ENCODE data around the gene FCRLB.
"Not testable (repeated sequence)": the region's sequence is repeated elsewhere in the genome, so short reads cannot be mapped to it uniquely, and the experiment has no call there.

FCRLB gene

DNA sequence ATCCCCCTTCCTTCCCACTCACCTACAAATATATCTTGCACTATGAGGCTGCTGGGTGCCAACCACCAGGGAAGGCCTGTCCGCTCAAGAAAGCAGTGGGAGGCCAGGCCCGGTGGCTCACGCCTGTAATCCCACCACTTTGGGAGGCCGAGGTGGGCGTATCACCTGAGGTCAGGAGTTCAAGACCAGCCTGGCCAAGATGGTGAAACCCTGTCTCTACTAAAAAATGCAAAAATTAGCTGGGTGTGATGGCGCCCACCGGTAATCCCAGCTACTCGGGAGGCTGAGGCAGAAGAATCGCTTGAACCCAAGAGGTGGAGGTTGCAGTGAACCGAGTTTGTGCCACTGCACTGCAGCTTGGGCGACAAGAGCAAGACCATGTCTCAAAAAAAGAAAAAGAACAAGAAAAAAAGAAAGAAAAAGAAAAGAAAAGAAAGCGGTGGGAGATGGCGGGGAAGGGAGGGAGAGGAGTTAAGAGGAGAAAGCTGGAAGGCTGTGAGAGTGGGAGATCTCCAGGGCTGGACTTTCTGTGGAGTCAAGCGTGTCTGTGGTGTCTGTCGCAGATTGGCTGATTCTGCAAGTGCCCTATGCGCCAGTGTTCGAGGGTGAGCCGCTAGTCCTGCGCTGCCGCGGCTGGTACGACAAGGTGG lies 4.0 kb downstream of the FCRLB start:
- H3K27me3 ChIP-seq (ENCODE audit: insufficient read depth, low read length), result peaks cover 35% of the 10 kb centered on the region

DNA sequence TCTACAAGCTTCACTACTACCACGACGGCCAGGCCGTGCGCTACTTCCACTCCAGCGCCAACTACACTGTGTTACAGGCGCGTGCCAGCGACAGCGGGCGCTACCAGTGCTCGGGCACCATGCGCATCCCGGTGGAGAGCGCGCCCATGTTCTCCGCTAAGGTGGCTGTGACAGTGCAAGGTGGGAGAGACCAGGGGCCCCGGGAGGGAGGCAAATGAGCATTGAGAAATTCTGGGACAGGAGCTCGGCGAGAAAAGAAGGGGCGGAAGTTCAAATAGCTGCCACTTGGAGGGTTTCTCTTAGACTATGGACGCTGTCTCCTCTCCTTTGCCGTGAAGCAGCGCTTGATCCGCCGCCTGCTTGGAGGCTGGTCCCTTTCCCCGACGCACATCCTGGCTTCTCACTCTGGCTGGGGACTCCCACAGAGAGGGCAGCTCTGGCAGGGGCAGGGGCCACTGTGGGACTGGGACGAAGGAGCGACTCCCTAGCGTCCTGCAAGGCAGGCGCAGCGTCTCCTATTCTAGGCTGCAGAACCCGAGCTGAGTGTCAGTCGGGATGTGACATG lies 4.6 kb downstream of the FCRLB start:
- Histone ChIP-seq H3K27me3 (ENCODE audit: insufficient read depth, low read length) (peaks cover 37% of the 10 kb centered on the region), H2AFZ (ENCODE audit: low read depth, low read length) (peak overlapping the region; percentile 84), H3K36me3 (ENCODE audit: insufficient read depth, low read length) (no peaks in the 10 kb centered on the region), H3K4me3 (ENCODE audit: low read length) (peak overlapping the region; percentile 82), H3K4me1 (ENCODE audit: insufficient read depth, low read length) (peaks cover 5% of the 10 kb centered on the region), H3K9me3 (ENCODE audit: low read length) (no peaks in the 10 kb centered on the region)

More for the DNA sequence above, 4.0 kb downstream of the FCRLB start:
- not testable (repeated sequence) for H3K9me3 ChIP-seq (ENCODE audit: low read length); H3K4me1 ChIP-seq (ENCODE audit: insufficient read depth, low read length); H3K36me3 ChIP-seq (ENCODE audit: insufficient read depth, low read length)
- peak overlapping the region; percentile 82 for H3K4me3 ChIP-seq (ENCODE audit: low read length)
- peak overlapping the region; percentile 84 for H2AFZ ChIP-seq (ENCODE audit: low read depth, low read length)

DNA sequence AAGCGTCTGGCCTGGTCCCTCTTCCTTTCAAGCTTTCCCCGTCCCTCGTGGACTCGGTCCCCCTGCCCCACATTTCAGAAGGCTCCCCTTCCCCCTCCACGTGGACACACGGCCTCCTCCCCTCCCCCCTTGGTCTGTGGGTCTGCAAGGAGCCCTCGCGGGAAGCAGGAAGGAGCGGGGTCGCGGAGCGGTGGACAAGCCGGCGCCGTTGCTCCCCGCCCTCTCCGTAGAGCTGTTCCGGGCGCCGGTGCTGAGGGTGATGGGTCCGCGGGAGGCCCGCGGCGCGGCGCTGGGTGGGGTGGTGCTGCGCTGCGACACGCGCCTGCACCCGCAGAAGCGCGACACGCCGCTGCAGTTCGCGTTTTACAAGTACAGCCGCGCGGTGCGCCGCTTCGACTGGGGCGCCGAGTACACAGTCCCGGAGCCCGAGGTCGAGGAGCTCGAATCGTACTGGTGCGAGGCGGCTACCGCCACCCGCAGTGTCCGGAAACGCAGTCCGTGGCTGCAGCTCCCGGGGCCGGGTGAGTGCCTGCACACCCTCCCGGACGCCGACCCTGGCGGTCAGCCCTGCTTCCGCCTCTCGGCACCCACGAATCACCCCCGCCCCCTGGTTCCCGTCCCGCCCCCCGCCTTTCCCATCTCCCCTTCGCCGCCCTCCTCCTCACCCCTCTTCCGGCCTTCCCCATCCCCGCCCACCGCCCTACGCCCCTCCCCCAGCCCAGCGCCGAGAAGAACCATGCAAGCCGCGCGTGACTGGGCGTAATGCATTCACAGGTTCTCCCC lies 5.3 kb downstream of the FCRLB start:
- no peaks in the 10 kb centered on the region for H3K36me3 ChIP-seq (ENCODE audit: insufficient read depth, low read length)
- H3K4me1 ChIP-seq (ENCODE audit: insufficient read depth, low read length), result peaks cover 5% of the 10 kb centered on the region
- H2AFZ ChIP-seq (ENCODE audit: low read depth, low read length), result peak overlapping the region; percentile 87
- peak overlapping the region; percentile 82 for H3K4me3 ChIP-seq (ENCODE audit: low read length)
- H3K9me3 ChIP-seq (ENCODE audit: low read length), result no peaks in the 10 kb centered on the region
- peaks cover 39% of the 10 kb centered on the region for H3K27me3 ChIP-seq (ENCODE audit: insufficient read depth, low read length)

DNA sequence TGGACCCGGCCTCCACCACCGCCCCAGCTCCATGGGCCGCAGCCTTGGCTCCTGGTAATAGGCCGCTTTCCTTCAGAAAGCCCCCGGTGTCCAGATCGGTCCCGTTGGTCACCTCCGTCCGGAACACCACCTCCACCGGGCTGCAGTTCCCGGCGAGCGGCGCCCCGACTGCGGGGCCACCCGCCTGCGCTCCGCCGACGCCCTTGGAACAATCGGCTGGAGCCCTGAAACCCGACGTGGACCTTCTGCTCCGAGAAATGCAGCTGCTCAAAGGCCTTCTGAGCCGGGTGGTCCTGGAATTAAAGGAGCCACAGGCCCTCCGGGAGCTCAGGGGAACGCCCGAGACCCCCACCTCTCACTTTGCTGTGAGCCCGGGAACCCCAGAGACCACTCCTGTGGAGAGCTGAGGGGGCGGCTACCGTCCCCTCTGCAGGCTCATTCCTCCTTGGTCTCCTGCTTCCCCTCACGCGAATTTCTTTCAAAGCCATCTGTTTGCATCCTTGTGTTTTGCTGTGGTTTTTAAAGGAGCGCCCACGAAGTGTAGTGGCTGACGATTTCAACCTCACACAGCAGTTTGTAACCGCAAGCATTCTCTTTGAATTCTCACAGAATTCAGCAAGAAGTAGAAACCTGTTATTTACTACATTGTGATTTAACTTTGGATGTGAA lies 6.0 kb downstream of the FCRLB start:
- H3K36me3 ChIP-seq (ENCODE audit: insufficient read depth, low read length), result no peaks in the 10 kb centered on the region
- H3K4me1 ChIP-seq (ENCODE audit: insufficient read depth, low read length), result peaks cover 5% of the 10 kb centered on the region
- peaks cover 38% of the 10 kb centered on the region for H3K27me3 ChIP-seq (ENCODE audit: insufficient read depth, low read length)
- H3K9me3 ChIP-seq (ENCODE audit: low read length), result no peaks in the 10 kb centered on the region
- H2AFZ ChIP-seq (ENCODE audit: low read depth, low read length), result peak overlapping the region; percentile 87
- H3K4me3 ChIP-seq (ENCODE audit: low read length), result peak overlapping the region; percentile 82

DNA sequence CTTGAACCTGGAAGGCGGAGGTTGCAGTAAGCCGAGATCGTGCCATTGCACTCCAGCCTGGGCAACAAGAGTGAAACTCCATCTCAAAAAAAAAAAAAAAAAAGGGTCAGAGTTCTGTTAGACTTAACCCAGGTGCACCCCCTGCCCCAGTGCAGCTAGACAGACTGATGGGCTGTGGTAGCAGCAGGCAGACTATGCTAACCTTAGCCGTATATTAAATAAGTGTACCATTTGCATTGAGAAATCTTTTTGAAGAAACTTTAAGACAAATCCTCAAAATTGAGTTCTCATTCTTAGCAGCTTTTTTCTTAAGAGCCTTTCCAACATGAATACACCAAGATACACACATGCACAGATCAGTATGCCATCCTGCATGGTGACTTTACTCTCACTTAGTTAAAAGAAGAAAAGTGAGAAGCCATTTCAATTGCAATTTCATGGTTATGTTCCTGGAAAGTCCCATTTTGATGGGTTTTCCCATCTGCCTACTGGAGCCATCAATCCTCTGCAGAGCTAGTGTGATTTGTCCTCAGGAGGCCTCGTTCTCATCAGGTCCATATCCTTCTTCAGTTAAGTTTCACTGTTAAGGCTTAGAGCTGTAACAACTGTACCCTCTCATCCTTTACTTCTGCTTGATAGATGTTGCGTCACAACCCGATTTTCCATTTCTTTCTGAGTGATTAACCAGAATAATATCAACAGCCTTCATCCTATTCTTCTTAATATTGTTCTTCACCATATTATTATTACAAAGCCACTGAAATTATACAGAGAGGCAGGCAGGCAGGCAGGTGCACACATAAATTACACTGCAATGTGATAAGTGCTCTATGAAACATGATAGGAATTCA lies 7.3 kb downstream of the FCRLB start:
- peaks cover 5% of the 10 kb centered on the region for H3K4me1 ChIP-seq (ENCODE audit: insufficient read depth, low read length)
- no peak overlapping the region for H3K4me3 ChIP-seq (ENCODE audit: low read length)
- peaks cover 43% of the 10 kb centered on the region for H3K27me3 ChIP-seq (ENCODE audit: insufficient read depth, low read length)
- no peaks in the 10 kb centered on the region for H3K36me3 ChIP-seq (ENCODE audit: insufficient read depth, low read length)
- no peaks in the 10 kb centered on the region for H3K9me3 ChIP-seq (ENCODE audit: low read length)
- H2AFZ ChIP-seq (ENCODE audit: low read depth, low read length), result no peak overlapping the region

DNA sequence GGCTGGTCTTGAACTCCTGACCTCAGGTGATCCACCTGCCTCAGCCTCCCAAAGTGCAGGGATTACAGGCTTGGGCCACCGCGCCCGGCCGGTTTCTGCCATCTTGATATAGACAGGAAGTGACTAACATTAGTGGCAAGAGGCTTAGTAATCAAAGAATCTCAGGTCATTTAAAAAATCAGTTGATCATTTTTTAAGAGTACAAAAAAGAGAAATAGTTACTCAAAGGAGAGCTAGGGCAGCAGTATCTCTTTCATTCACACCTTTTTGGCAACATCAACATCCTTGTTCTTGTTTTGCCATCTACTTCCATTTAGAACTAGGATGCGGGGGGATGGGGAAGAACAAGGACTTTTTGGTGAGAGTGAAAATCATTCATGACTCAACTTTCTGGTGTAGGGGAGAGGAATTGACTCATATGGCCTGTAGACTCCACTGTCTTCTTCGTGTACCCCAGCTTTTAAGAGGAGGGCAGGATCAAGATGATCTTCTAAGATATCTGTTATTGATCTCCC lies 8.8 kb downstream of the FCRLB start:
- H3K27me3 ChIP-seq (ENCODE audit: insufficient read depth, low read length), result peaks cover 37% of the 10 kb centered on the region
- H3K36me3 ChIP-seq (ENCODE audit: insufficient read depth, low read length), result no peaks in the 10 kb centered on the region
- H3K4me1 ChIP-seq (ENCODE audit: insufficient read depth, low read length), result peaks cover 5% of the 10 kb centered on the region
- H3K9me3 ChIP-seq (ENCODE audit: low read length), result no peaks in the 10 kb centered on the region
- H2AFZ ChIP-seq (ENCODE audit: low read depth, low read length), result no peak overlapping the region
- H3K4me3 ChIP-seq (ENCODE audit: low read length), result no peak overlapping the region

DNA sequence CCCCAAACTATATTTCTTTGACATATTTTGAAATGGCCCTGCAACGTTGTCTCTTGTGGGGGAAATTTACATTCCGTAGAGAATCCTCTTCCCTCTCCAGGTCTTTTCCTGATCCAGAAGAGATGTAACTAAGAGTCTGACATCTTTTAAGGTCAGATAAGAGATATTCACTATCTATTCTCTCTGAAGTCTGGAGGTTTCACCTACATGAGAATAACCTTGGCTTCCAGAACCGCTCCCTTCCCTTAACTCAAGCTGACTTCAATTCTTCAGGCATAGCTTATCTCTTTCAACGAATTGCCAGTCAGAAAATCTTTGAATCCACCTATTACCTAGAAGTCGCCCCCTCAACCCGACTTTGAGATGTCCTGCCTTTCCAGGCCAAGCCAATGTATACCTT lies 9.9 kb downstream of the FCRLB start:
- H3K4me1 ChIP-seq (ENCODE audit: insufficient read depth, low read length), result no peaks in the 10 kb centered on the region
- H3K4me3 ChIP-seq (ENCODE audit: low read length), result no peak overlapping the region
- no peak overlapping the region for H2AFZ ChIP-seq (ENCODE audit: low read depth, low read length)
- no peaks in the 10 kb centered on the region for H3K9me3 ChIP-seq (ENCODE audit: low read length)
- peaks cover 44% of the 10 kb centered on the region for H3K27me3 ChIP-seq (ENCODE audit: insufficient read depth, low read length)
- H3K36me3 ChIP-seq (ENCODE audit: insufficient read depth, low read length), result no peaks in the 10 kb centered on the region

DNA sequence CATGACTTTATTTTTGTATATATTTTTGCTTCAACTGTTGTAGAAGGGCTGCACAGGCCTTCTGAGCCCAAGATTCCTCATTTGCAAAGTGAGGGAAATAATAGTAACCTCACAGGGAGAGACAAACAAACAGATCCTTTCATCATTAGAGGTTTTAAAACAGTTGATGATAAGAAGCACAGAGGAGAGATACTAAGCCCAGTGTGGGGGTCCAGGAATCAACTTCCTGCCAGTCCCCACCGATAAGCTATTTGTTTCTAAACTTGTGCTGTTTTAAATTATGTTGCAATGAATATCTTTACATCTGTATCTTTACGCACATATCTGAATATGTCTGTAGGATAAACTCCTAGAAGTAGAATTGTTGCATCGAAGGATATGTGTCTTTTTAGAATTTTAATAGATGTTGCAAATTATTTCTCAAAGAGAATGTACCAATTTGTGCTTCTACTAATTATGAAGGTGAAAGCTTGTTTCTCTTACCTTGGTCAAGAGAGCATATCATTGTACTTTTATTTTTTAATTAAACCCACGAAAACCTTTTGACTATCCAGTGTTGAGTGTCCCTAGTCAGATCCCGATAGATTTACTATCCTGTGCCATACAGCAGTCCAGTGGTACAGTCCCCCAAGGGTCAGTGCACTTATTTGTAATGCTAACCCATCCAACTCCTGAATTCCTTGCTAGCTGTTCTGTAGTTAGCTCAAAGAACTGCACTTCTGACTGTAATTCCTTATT lies 10.8 kb downstream of the FCRLB start:
- Histone ChIP-seq H2AFZ (ENCODE audit: low read depth, low read length) (no peak overlapping the region), H3K4me1 (ENCODE audit: insufficient read depth, low read length) (no peaks in the 10 kb centered on the region), H3K4me3 (ENCODE audit: low read length) (no peak overlapping the region), H3K27me3 (ENCODE audit: insufficient read depth, low read length) (peaks cover 50% of the 10 kb centered on the region), H3K36me3 (ENCODE audit: insufficient read depth, low read length) (no peaks in the 10 kb centered on the region), H3K9me3 (ENCODE audit: low read length) (no peaks in the 10 kb centered on the region)

DNA sequence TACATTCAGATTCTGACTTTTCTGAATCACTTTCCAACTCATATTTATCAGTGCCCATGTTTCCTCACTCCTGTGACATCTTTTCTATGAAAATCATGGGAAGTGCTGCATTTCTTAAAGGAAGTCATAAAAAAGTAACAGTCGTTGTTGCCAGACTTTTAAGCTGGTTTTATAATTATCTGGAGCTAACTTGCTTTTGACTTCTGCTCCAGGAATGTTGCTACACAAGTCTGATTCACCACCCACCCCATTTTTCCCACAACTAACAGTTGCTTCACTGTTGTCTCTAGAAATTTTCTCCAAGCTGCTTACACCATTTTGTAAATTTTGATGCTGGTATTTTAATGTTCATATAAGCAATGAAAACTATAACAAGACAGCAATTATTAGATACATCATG lies 12.2 kb downstream of the FCRLB start:
- Histone ChIP-seq H3K4me1 (ENCODE audit: insufficient read depth, low read length) (no peaks in the 10 kb centered on the region), H2AFZ (ENCODE audit: low read depth, low read length) (no peak overlapping the region), H3K4me3 (ENCODE audit: low read length) (no peak overlapping the region), H3K36me3 (ENCODE audit: insufficient read depth, low read length) (no peaks in the 10 kb centered on the region), H3K27me3 (ENCODE audit: insufficient read depth, low read length) (peaks cover 57% of the 10 kb centered on the region), H3K9me3 (ENCODE audit: low read length) (no peaks in the 10 kb centered on the region)

DNA sequence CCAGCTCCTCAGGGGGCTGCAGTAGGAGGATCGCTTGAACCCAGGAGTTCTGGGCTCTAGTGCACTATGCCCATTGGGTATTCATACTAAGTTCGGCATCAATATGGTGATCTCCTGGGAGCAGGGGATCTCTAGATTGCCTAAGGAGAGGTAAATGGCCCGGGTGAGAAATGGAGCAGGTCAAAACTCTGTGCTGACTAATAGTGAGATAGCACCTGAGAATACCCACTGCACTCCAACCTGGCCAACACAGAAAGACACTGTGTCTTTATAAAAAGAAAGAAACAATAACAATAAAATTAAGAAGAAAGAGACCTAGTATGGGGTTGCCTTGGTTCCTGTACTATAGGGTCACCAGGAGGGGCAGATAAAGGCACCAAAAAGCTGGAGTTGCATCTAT lies 14.5 kb downstream of the FCRLB start:
- no peak overlapping the region for H3K4me3 ChIP-seq (ENCODE audit: low read length)
- H3K9me3 ChIP-seq (ENCODE audit: low read length), result no peaks in the 10 kb centered on the region
- H3K36me3 ChIP-seq (ENCODE audit: insufficient read depth, low read length), result no peaks in the 10 kb centered on the region
- no peak overlapping the region for H2AFZ ChIP-seq (ENCODE audit: low read depth, low read length)
- H3K27me3 ChIP-seq (ENCODE audit: insufficient read depth, low read length), result peaks cover 64% of the 10 kb centered on the region
- H3K4me1 ChIP-seq (ENCODE audit: insufficient read depth, low read length), result no peaks in the 10 kb centered on the region

DNA sequence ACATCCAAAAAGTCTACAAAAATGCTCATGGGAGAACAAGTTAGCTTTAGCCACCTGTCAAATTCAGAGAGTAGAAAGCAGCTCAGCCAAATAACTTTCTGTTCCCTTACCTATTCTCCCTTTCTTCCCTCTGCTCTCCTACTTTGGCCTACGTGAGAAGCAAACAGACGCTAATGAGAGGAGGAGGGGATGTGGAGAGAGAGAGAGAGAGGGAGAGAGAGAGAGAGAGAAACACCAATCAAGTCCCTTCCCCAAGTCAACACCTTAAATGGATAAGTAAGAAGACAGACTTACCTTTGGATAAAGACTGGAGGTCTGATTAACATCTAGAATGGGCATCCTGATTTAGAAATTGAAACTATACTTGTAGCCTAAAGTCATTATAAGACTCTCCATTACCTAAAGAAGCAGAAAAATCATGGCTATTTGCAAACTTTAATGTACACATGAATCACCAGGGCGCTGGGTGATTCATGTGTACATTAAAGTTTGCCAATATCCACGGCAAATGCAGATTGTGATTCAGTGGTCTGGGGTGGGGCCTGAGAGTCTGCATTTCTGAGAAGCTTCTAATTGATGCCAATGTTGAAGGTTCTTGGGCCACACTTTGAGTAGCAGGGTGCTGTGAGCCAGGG lies 15.1 kb downstream of the FCRLB start:
- Histone ChIP-seq H3K36me3 (ENCODE audit: insufficient read depth, low read length) (no peaks in the 10 kb centered on the region), H3K4me3 (ENCODE audit: low read length) (no peak overlapping the region), H3K9me3 (ENCODE audit: low read length) (no peaks in the 10 kb centered on the region), H3K27me3 (ENCODE audit: insufficient read depth, low read length) (peaks cover 58% of the 10 kb centered on the region), H2AFZ (ENCODE audit: low read depth, low read length) (no peak overlapping the region), H3K4me1 (ENCODE audit: insufficient read depth, low read length) (no peaks in the 10 kb centered on the region)

Data from neuron (in vitro differentiated cells).